HG03097 (cell line): Measurements from ENCODE around the gene TSPAN11.

Experiments used
- ATAC-seq: cut with Tn5 transposase; IDR thresholded peaks from one replicate; pipeline ENCODE4 v1.9.1; 2021; ENCODE audit not compliant: unreplicated experiment, low FRiP score

TSPAN11 gene

GRCh38 chr12:30976206-30976605, 49.7 kb downstream of the TSPAN11 start:
- ATAC-seq, result no peak

GRCh38 chr12:30977124-30977523, 50.6 kb downstream of the TSPAN11 start:
- ATAC-seq, result no peak

- no peak for ATAC-seq
Measured at GRCh38 chr12:30977537-30978349, 51.2 kb downstream of the TSPAN11 start.

GRCh38 chr12:30978639-30979038, 52.1 kb downstream of the TSPAN11 start:
- ATAC-seq, result no peak

GRCh38 chr12:30979371-30980259, 53.1 kb downstream of the TSPAN11 start:
- no peak for ATAC-seq

- no peak for ATAC-seq
Measured at GRCh38 chr12:30980955-30981662, 54.6 kb downstream of the TSPAN11 start.

GRCh38 chr12:30982413-30982812, 55.9 kb downstream of the TSPAN11 start:
- no peak for ATAC-seq

GRCh38 chr12:30985814-30986452, 59.4 kb downstream of the TSPAN11 start:
- peak; percentile 66 for ATAC-seq

- ATAC-seq, result no peak
Measured at GRCh38 chr12:30988086-30988485, 61.5 kb downstream of the TSPAN11 start.

- no peak for ATAC-seq
Measured at GRCh38 chr12:30988646-30989286, 62.2 kb downstream of the TSPAN11 start.

- ATAC-seq, result no peak
Measured at GRCh38 chr12:30989754-30990153, 63.2 kb downstream of the TSPAN11 start.

GRCh38 chr12:30990316-30990715, 63.8 kb downstream of the TSPAN11 start:
- no peak for ATAC-seq

GRCh38 chr12:30990776-30991175, 64.2 kb downstream of the TSPAN11 start:
- no peak for ATAC-seq

- no peak for ATAC-seq
Measured at GRCh38 chr12:30991466-30991865, 64.9 kb downstream of the TSPAN11 start.

- no peak for ATAC-seq
Measured at GRCh38 chr12:30992381-30992780, 65.8 kb downstream of the TSPAN11 start.

GRCh38 chr12:30993766-30994165, 67.2 kb downstream of the TSPAN11 start:
- ATAC-seq, result no peak

GRCh38 chr12:30994274-30994673, 67.7 kb downstream of the TSPAN11 start:
- no peak for ATAC-seq

GRCh38 chr12:30996255-30996654, 69.7 kb downstream of the TSPAN11 start:
- ATAC-seq, result no peak

GRCh38 chr12:30996752-30997151, 70.2 kb downstream of the TSPAN11 start:
- no peak for ATAC-seq
